Measurements from ENCODE around the gene SART1. TPM values are rescaled to one million over a fixed set of nuclear protein-coding genes. Genes with fewer than 3 reads are reported as not detected.

Gene SART1
- total and polyA plus RNA-seq, 2 donors (not counting 1 experiment from before 2014, with no cell fraction given) = 17.4 to 43.3 TPM

DNA sequence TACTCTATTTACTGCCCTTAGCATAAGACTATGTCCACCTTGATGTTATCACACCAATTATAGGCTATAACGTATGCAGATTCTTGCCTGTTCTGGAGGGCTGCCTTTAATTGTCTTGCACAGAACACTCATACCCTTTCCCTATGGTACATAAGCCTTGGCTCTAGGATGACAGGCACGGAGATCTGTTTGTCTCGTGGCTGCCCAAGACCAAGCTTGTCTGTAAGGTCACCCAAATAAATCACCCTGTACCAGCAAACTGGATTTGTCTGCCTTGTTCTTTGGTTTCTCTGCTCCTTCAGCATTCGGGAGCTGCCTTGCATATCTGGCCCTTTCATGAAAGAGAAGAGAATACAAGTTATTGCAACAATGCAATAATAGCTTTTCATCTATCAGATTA, 23.8 kb upstream of the SART1 start:
- no peak overlapping the region for H3K9ac ChIP-seq (ENCODE audit: insufficient read depth, low read length)
- no peaks in the 10 kb centered on the region for H3K36me3 ChIP-seq (ENCODE audit: control insufficient read depth, insufficient read depth, low read length)
- H3K27me3 ChIP-seq (ENCODE audit: control insufficient read depth, insufficient read depth, low read length) = no peaks in the 10 kb centered on the region
- no peak for TF ChIP-seq EZH2 (IDR thresholded peaks at IDR 0.05; ENCODE audit: low read length, missing control alignments)
- TF ChIP-seq CTCF (conservative IDR thresholded peaks at IDR 0.05 in 1 of 2, IDR thresholded peaks at IDR 0.05 in 1 of 2; ENCODE audit: low read depth in 1 of 2, low read length in 2 of 2) = no peak
- no peak overlapping the region for H3K4me2 ChIP-seq (ENCODE audit: extremely low read depth, insufficient read depth, low read length)
- DNase-seq (ENCODE audit: low read depth in 2 of 2) = no peak
- no peak overlapping the region for H3K27ac ChIP-seq (ENCODE audit: insufficient read depth, low read length)
- H3K9me3 ChIP-seq (ENCODE audit: control insufficient read depth, insufficient read depth, low read depth, low read length) = no peaks in the 10 kb centered on the region
- no peaks in the 10 kb centered on the region for H4K20me1 ChIP-seq (ENCODE audit: control insufficient read depth, extremely low read depth, insufficient read depth, low read length)
- no peak overlapping the region for H2AFZ ChIP-seq (ENCODE audit: low read length)
- H3K79me2 ChIP-seq (ENCODE audit: control insufficient read depth, insufficient read depth, low read length) = no peaks in the 10 kb centered on the region
- peaks cover 5% of the 10 kb centered on the region for H3K4me1 ChIP-seq (ENCODE audit: control insufficient read depth, extremely low read depth, insufficient read depth, low read length)
- H3K4me3 ChIP-seq (replicated peaks in 1 of 4; ENCODE audit: control extremely low read depth in 1 of 4, insufficient read depth in 1 of 4, low read depth in 3 of 4, low read length in 4 of 4) = no peak overlapping the region

DNA sequence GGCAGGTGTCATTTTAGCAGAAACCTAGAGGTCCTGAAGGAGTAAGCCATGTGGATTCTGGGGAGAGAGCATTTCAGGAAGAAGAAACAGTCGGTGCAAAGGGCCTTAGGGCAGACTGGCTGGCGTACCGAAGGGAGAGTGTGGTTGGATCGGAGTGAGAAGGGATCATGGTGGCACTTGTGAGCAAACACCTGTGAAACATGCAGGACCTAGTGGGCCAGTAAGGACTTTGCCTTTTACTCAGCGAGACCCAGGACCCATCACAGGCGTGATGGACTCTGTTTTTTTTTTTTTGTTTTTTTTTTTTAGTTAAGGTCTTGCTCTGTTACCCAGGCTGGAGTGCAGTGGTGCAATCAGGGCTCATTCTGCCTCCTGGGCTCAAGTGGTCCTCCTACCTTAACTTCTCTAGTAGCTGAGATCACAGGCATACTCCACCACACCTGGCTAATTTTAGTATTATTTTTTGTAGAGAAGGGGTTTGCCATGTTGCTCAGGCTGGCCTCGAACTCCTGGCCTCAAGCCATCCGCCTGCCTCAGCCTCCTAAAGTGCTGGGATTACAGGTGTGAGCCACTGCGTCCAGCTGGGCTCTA, 19.7 kb upstream of the SART1 start:
- peak overlapping the region; percentile 4 for H2AFZ ChIP-seq (ENCODE audit: low read length)
- no peak overlapping the region for H3K4me3 ChIP-seq (replicated peaks in 1 of 4; ENCODE audit: control extremely low read depth in 1 of 4, insufficient read depth in 1 of 4, low read depth in 3 of 4, low read length in 4 of 4)
- no peaks in the 10 kb centered on the region for H3K27me3 ChIP-seq (ENCODE audit: control insufficient read depth, insufficient read depth, low read length)
- peaks cover 5% of the 10 kb centered on the region for H3K4me1 ChIP-seq (ENCODE audit: control insufficient read depth, extremely low read depth, insufficient read depth, low read length)
- H3K36me3 ChIP-seq (ENCODE audit: control insufficient read depth, insufficient read depth, low read length) = no peaks in the 10 kb centered on the region
- TF ChIP-seq EZH2 (IDR thresholded peaks at IDR 0.05; ENCODE audit: low read length, missing control alignments) = no peak
- no peak for TF ChIP-seq CTCF (conservative IDR thresholded peaks at IDR 0.05 in 1 of 2, IDR thresholded peaks at IDR 0.05 in 1 of 2; ENCODE audit: low read depth in 1 of 2, low read length in 2 of 2)
- H3K27ac ChIP-seq (ENCODE audit: insufficient read depth, low read length) = peak overlapping the region; percentile 63
- no peaks in the 10 kb centered on the region for H4K20me1 ChIP-seq (ENCODE audit: control insufficient read depth, extremely low read depth, insufficient read depth, low read length)
- H3K9me3 ChIP-seq (ENCODE audit: control insufficient read depth, insufficient read depth, low read depth, low read length) = no peaks in the 10 kb centered on the region
- H3K4me2 ChIP-seq (ENCODE audit: extremely low read depth, insufficient read depth, low read length) = peak overlapping the region; percentile 69
- no peaks in the 10 kb centered on the region for H3K79me2 ChIP-seq (ENCODE audit: control insufficient read depth, insufficient read depth, low read length)
- no peak for DNase-seq (ENCODE audit: low read depth in 2 of 2)
- no peak overlapping the region for H3K9ac ChIP-seq (ENCODE audit: insufficient read depth, low read length)

DNA sequence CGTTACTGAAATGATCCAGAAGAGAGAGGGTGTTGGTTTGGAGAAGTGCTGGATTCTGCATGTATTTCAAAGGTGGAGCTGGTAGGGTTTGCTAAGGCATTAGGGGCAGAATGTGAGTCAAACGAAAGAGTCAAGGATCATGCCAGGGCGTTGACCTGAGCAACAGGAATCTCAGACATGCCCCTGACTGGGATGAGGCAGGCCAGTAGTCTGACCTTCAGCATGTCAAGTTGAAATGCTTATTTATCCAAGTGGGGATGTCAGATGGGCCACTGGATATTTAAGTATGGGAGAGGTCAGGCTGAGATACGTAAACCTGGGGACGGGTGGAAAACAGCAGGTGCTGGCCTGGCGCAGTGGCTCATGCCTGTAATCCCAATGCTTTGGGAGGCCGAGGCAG, 19.0 kb upstream of the SART1 start:
- no peak overlapping the region for H2AFZ ChIP-seq (ENCODE audit: low read length)
- no peak overlapping the region for H3K4me3 ChIP-seq (replicated peaks in 1 of 4; ENCODE audit: control extremely low read depth in 1 of 4, insufficient read depth in 1 of 4, low read depth in 3 of 4, low read length in 4 of 4)
- no peak overlapping the region for H3K4me2 ChIP-seq (ENCODE audit: extremely low read depth, insufficient read depth, low read length)
- H3K9ac ChIP-seq (ENCODE audit: insufficient read depth, low read length) = no peak overlapping the region
- peaks cover 5% of the 10 kb centered on the region for H3K4me1 ChIP-seq (ENCODE audit: control insufficient read depth, extremely low read depth, insufficient read depth, low read length)
- H4K20me1 ChIP-seq (ENCODE audit: control insufficient read depth, extremely low read depth, insufficient read depth, low read length) = no peaks in the 10 kb centered on the region
- no peaks in the 10 kb centered on the region for H3K27me3 ChIP-seq (ENCODE audit: control insufficient read depth, insufficient read depth, low read length)
- H3K36me3 ChIP-seq (ENCODE audit: control insufficient read depth, insufficient read depth, low read length) = no peaks in the 10 kb centered on the region
- no peaks in the 10 kb centered on the region for H3K79me2 ChIP-seq (ENCODE audit: control insufficient read depth, insufficient read depth, low read length)
- H3K27ac ChIP-seq (ENCODE audit: insufficient read depth, low read length) = no peak overlapping the region
- TF ChIP-seq EZH2 (IDR thresholded peaks at IDR 0.05; ENCODE audit: low read length, missing control alignments) (no peak), CTCF (conservative IDR thresholded peaks at IDR 0.05 in 1 of 2, IDR thresholded peaks at IDR 0.05 in 1 of 2; ENCODE audit: low read depth in 1 of 2, low read length in 2 of 2) (no peak)
- no peak for DNase-seq (ENCODE audit: low read depth in 2 of 2)
- no peaks in the 10 kb centered on the region for H3K9me3 ChIP-seq (ENCODE audit: control insufficient read depth, insufficient read depth, low read depth, low read length)
